Peyer's patch (tissue), 4 donors: ENCODE data around the gene ZNF79.

ENCODE experiments used
- POLR2A ChIP-seq, 2 donors: fragments of 450-650 bp; IDR thresholded peaks; one replicate each; pipeline ENCODE4 v1.5.1; 2017; ENCODE audit warnings: antibody characterized with exemption in 2 of 2, mild to moderate bottlenecking in 2 of 2, moderate library complexity in 2 of 2
- TF ChIP-seq, protein P1 (sequence below), 6 experiments: fragments of 450-650 bp in 4 of 6; fragments of 200-600 bp in 2 of 6; sonication (generic) in 1 of 6; IDR thresholded peaks; one replicate each; pipeline ENCODE4 v1.5.1; 2017 to 2019; ENCODE audit warnings: antibody characterized with exemption in 6 of 6, mild to moderate bottlenecking in 3 of 6, moderate library complexity in 1 of 6

DNA sequence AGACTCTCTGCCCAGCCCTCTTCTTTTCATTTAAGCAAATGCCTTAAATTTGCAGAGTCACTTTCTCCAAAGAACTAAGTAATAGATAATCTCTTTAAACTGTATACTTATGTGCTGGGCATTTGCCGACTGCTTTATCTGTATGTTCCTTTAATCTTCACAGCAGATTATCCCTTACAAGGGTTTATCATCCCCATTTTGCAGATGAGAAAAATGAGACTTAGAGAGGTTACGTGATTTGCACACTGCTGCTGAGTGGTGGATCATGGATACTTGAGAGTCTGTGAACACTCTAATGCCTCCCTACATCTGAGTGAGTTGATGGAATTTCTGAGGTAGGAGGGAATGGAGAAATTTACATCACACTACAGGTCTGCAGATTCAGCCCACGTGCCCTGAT lies 4.2 kb downstream of the ZNF79 start:
- TF ChIP-seq, protein P1, sequence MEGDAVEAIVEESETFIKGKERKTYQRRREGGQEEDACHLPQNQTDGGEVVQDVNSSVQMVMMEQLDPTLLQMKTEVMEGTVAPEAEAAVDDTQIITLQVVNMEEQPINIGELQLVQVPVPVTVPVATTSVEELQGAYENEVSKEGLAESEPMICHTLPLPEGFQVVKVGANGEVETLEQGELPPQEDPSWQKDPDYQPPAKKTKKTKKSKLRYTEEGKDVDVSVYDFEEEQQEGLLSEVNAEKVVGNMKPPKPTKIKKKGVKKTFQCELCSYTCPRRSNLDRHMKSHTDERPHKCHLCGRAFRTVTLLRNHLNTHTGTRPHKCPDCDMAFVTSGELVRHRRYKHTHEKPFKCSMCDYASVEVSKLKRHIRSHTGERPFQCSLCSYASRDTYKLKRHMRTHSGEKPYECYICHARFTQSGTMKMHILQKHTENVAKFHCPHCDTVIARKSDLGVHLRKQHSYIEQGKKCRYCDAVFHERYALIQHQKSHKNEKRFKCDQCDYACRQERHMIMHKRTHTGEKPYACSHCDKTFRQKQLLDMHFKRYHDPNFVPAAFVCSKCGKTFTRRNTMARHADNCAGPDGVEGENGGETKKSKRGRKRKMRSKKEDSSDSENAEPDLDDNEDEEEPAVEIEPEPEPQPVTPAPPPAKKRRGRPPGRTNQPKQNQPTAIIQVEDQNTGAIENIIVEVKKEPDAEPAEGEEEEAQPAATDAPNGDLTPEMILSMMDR (IDR thresholded peaks at IDR 0.05): no peak
- no peak for TF ChIP-seq POLR2A (IDR thresholded peaks at IDR 0.05)
